GM23248 (cell line): Measurements from ENCODE around the gene INAFM2. TPM values are rescaled to one million over a fixed set of nuclear protein-coding genes. Genes with fewer than 3 reads are reported as not detected.

Experiments
- DNase-seq: peaks from one replicate; pipeline ENCODE4 v3.0.0-alpha.2; 2015
- H2AFZ ChIP-seq: fragments of 200-600 bp; sonication (generic); 2 replicates; pipeline ENCODE4 v1.6.1; 2016; ENCODE audit warnings: antibody characterized with exemption
- H3F3A ChIP-seq: fragments of 200-600 bp; sonication (generic); 2 replicates; pipeline ENCODE4 v1.6.1; 2016; ENCODE audit warnings: mild to moderate bottlenecking, antibody characterized with exemption, mixed run types; ENCODE audit not compliant: insufficient read depth
- H3K27ac ChIP-seq: fragments of 200-600 bp; sonication (generic); 2 replicates; pipeline ENCODE4 v1.5.1; 2016; ENCODE audit warnings: mild to moderate bottlenecking
- H3K27me3 ChIP-seq: fragments of 200-600 bp; sonication (generic); replicated peaks from 2 replicates; pipeline ENCODE4 v1.6.1; 2016; ENCODE audit warnings: mild to moderate bottlenecking; ENCODE audit not compliant: insufficient read depth
- H3K36me3 ChIP-seq: fragments of 200-600 bp; sonication (generic); 2 replicates; pipeline ENCODE4 v1.6.1; 2016; ENCODE audit warnings: low read depth, mild to moderate bottlenecking
- H3K4me1 ChIP-seq: fragments of 200-600 bp; sonication (generic); 2 replicates; pipeline ENCODE4 v1.6.1; 2016; ENCODE audit warnings: mild to moderate bottlenecking; ENCODE audit not compliant: insufficient read depth
- H3K4me2 ChIP-seq: fragments of 200-600 bp; sonication (generic); one replicate; pipeline ENCODE4 v1.6.1; 2016; ENCODE audit warnings: mild to moderate bottlenecking; ENCODE audit not compliant: unreplicated experiment
- H3K4me3 ChIP-seq: fragments of 200-600 bp; sonication (generic); 2 replicates; pipeline ENCODE4 v1.5.1; 2016; ENCODE audit warnings: mild to moderate bottlenecking
- H3K79me2 ChIP-seq: fragments of 200-600 bp; sonication (generic); 2 replicates; pipeline ENCODE4 v1.6.1; 2016; ENCODE audit warnings: mild to moderate bottlenecking; ENCODE audit not compliant: insufficient read depth
- H3K9ac ChIP-seq: fragments of 200-600 bp; sonication (generic); 2 replicates; pipeline ENCODE4 v1.6.1; 2016; ENCODE audit warnings: mild to moderate bottlenecking
- H3K9me2 ChIP-seq: fragments of 200-600 bp; sonication (generic); 2 replicates; pipeline ENCODE4 v1.6.1; 2016; ENCODE audit warnings: mixed run types, mild to moderate bottlenecking, moderate library complexity; ENCODE audit not compliant: insufficient read depth
- H3K9me3 ChIP-seq: fragments of 200-600 bp; sonication (generic); one replicate; pipeline ENCODE4 v1.6.1; 2017; ENCODE audit warnings: low read depth
- H4K20me1 ChIP-seq: fragments of 200-600 bp; sonication (generic); 2 replicates; pipeline ENCODE4 v1.6.0; 2016; ENCODE audit not compliant: insufficient read depth
- EZH2 ChIP-seq: fragments of 200-600 bp; sonication (generic); IDR thresholded peaks from 2 replicates; pipeline ENCODE4 v1.6.1; 2018; ENCODE audit warnings: antibody characterized with exemption, mild to moderate bottlenecking; ENCODE audit not compliant: insufficient read depth, poor library complexity, severe bottlenecking
- EZH2phosphoT487 ChIP-seq: fragments of 200-600 bp; sonication (generic); IDR thresholded peaks from 2 replicates; pipeline ENCODE4 v1.6.1; 2018; ENCODE audit warnings: antibody characterized with exemption, moderate library complexity, mild to moderate bottlenecking, low read depth; ENCODE audit not compliant: insufficient read depth
- WGBS, 2 experiments: methylation state at CpG; one replicate each; pipeline ENCODE4 v1.1.6; 2015 to 2017; ENCODE audit warnings: low lambda C conversion rate in 2 of 2, low coverage in 1 of 2; ENCODE audit errors: missing lambda C conversion rate in 2 of 2; 5-methylcytosine and 5-hydroxymethylcytosine counted together
- in situ Hi-C: fragments of 300-500 bp; cut with MboI; formaldehyde crosslinking; loops from 2 replicates; pipeline ENCODE4 v1.15.0; 2020
- polyA plus RNA-seq: library from polyadenylated mRNA; unstranded; fragments of >200 nt; fragmentation: Nextera tagmentation; extraction: Ambion mirVana; gene quantifications from 2 replicates; pipeline ENCODE4 v1.2.1, GENCODE V29; 2016
- total RNA-seq: library from RNA; depleted of rRNA; stranded (reverse); fragments of >200 nt; shearing (Covaris generic); gene quantifications from 2 replicates; pipeline ENCODE4 v1.2.3, GENCODE V29; 2014

INAFM2 gene
- total and polyA plus RNA-seq, 2 experiments from 2014 or later, result 4.5 to 16.6 TPM

- no peaks in the 10 kb centered on the region for H3K79me2 ChIP-seq
- H3K9me2 ChIP-seq, result no peaks in the 10 kb centered on the region
- no peak overlapping the region for H3K9ac ChIP-seq
- WGBS, 2 experiments, result 81 to 84% methylated on average over 10 to 11 of the region's 11 CpGs
- H4K20me1 ChIP-seq, result no peaks in the 10 kb centered on the region
- no peaks in the 10 kb centered on the region for H3K36me3 ChIP-seq
- no peaks in the 10 kb centered on the region for H3K9me3 ChIP-seq
- H3K4me2 ChIP-seq, result no peak overlapping the region
- H3K4me1 ChIP-seq, result peaks cover 12% of the 10 kb centered on the region
- H3K4me3 ChIP-seq, result no peak overlapping the region
- no peak overlapping the region for H2AFZ ChIP-seq
- peaks cover 5% of the 10 kb centered on the region for H3F3A ChIP-seq
- in situ Hi-C loops, result no loop called here
- DNase-seq, result no peak
- no peaks in the 10 kb centered on the region for H3K27me3 ChIP-seq
- H3K27ac ChIP-seq, result no peak overlapping the region
- no peak for TF ChIP-seq EZH2phosphoT487
These were observed 24.3 kb downstream of the INAFM2 start for GRCh38 chr15:40347559-40348473.

- in situ Hi-C loops, result no loop called here
- Histone ChIP-seq H3K4me2 (no peak overlapping the region), H3K36me3 (no peaks in the 10 kb centered on the region), H3K27ac (no peak overlapping the region), H3K4me3 (no peak overlapping the region), H3K79me2 (no peaks in the 10 kb centered on the region), H3K27me3 (no peaks in the 10 kb centered on the region), H3K4me1 (peaks cover 5% of the 10 kb centered on the region), H3F3A (no peaks in the 10 kb centered on the region), H2AFZ (no peak overlapping the region), H3K9me2 (no peaks in the 10 kb centered on the region), H3K9ac (no peak overlapping the region), H4K20me1 (no peaks in the 10 kb centered on the region), H3K9me3 (no peaks in the 10 kb centered on the region)
- 66 to 77% methylated on average over 5 of the region's 5 CpGs for WGBS, 2 experiments
- TF ChIP-seq EZH2phosphoT487, result no peak
- no peak for DNase-seq
These were observed 25.0 kb downstream of the INAFM2 start for GRCh38 chr15:40348474-40348870.

GRCh38 chr15:40349163-40349562 lies 25.7 kb downstream of the INAFM2 start:
- whole genome bisulfite sequencing, 2 experiments, result 83 to 88% methylated on average over 5 of the region's 5 CpGs
- no peak overlapping the region for H3K4me2 ChIP-seq
- TF ChIP-seq EZH2phosphoT487 (no peak), EZH2 (no peak)
- no peaks in the 10 kb centered on the region for H3K36me3 ChIP-seq
- H2AFZ ChIP-seq, result no peak overlapping the region
- no peak for DNase-seq
- H3K9me3 ChIP-seq, result no peaks in the 10 kb centered on the region
- H3K79me2 ChIP-seq, result no peaks in the 10 kb centered on the region
- H4K20me1 ChIP-seq, result no peaks in the 10 kb centered on the region
- no peak overlapping the region for H3K27ac ChIP-seq
- in situ Hi-C loops, result no loop called here
- H3F3A ChIP-seq, result no peaks in the 10 kb centered on the region
- H3K27me3 ChIP-seq, result no peaks in the 10 kb centered on the region
- no peak overlapping the region for H3K9ac ChIP-seq
- no peaks in the 10 kb centered on the region for H3K4me1 ChIP-seq
- H3K4me3 ChIP-seq, result no peak overlapping the region
- no peaks in the 10 kb centered on the region for H3K9me2 ChIP-seq

- no peaks in the 10 kb centered on the region for H4K20me1 ChIP-seq
- TF ChIP-seq EZH2 (no peak), EZH2phosphoT487 (no peak)
- no peaks in the 10 kb centered on the region for H3K9me2 ChIP-seq
- no peak overlapping the region for H3K4me3 ChIP-seq
- H2AFZ ChIP-seq, result no peak overlapping the region
- no peaks in the 10 kb centered on the region for H3K36me3 ChIP-seq
- H3K4me1 ChIP-seq, result no peaks in the 10 kb centered on the region
- no peak overlapping the region for H3K27ac ChIP-seq
- WGBS, 2 experiments, result 59 to 62% methylated on average over 7 of the region's 7 CpGs
- no peaks in the 10 kb centered on the region for H3F3A ChIP-seq
- H3K4me2 ChIP-seq, result no peak overlapping the region
- no peaks in the 10 kb centered on the region for H3K79me2 ChIP-seq
- H3K27me3 ChIP-seq, result no peaks in the 10 kb centered on the region
- no peaks in the 10 kb centered on the region for H3K9me3 ChIP-seq
- DNase-seq, result no peak
- no peak overlapping the region for H3K9ac ChIP-seq
- in situ Hi-C loops, result no loop called here
These were observed 28.9 kb downstream of the INAFM2 start for GRCh38 chr15:40352281-40352901.
